ENCODE data around the gene ERVK3-1.
"Not testable (repeated sequence)": the region's sequence is repeated elsewhere in the genome, so short reads cannot be mapped to it uniquely, and the experiment has no call there.

The ERVK3-1 gene

DNA sequence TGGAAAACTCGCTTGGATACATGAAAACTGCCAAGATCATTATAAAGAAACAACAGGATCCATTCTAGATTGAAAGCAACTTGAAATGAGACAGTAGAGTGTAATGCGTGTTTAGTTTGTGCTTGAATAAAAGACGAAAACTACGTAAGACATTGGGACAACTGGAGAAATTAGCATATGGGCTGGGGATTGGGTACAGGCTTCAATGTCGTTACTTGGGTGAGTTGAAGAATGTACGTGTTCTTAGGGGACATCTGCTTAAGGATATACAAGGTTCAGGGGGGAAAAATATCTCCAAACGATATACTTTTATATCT lies 471 bp upstream of the ERVK3-1 start:
- TF ChIP-seq, protein P1, sequence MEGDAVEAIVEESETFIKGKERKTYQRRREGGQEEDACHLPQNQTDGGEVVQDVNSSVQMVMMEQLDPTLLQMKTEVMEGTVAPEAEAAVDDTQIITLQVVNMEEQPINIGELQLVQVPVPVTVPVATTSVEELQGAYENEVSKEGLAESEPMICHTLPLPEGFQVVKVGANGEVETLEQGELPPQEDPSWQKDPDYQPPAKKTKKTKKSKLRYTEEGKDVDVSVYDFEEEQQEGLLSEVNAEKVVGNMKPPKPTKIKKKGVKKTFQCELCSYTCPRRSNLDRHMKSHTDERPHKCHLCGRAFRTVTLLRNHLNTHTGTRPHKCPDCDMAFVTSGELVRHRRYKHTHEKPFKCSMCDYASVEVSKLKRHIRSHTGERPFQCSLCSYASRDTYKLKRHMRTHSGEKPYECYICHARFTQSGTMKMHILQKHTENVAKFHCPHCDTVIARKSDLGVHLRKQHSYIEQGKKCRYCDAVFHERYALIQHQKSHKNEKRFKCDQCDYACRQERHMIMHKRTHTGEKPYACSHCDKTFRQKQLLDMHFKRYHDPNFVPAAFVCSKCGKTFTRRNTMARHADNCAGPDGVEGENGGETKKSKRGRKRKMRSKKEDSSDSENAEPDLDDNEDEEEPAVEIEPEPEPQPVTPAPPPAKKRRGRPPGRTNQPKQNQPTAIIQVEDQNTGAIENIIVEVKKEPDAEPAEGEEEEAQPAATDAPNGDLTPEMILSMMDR (IDR thresholded peaks at IDR 0.05; ENCODE audit: low read depth, low read length) = no peak
- peak overlapping the region; percentile 86 for H3K4me3 ChIP-seq (ENCODE audit: low read depth, low read length)

DNA sequence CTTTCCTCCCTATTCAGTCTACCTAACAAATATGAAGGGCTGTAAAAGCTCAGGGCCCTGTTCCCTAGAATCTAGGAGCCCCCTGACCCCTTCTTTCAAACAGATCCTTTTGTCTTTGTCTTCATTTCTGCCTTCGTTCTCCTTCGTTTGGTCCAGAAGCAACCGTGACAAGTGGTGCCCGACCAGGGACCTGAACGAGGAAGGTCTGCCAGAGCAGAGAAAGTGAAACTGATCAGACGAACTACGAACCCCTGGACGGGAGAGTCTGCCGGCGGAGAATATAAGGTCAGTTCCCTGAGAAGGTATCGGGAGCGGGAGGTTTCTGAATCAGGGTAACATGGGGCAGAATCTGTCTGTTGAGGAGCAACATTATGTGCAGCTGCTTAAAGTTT lies 751 bp downstream of the ERVK3-1 start:
- TF ChIP-seq, protein P1 (IDR thresholded peaks at IDR 0.05; ENCODE audit: low read depth, low read length) = no peak
- H3K4me3 ChIP-seq (ENCODE audit: low read depth, low read length) = peak overlapping the region; percentile 86

DNA sequence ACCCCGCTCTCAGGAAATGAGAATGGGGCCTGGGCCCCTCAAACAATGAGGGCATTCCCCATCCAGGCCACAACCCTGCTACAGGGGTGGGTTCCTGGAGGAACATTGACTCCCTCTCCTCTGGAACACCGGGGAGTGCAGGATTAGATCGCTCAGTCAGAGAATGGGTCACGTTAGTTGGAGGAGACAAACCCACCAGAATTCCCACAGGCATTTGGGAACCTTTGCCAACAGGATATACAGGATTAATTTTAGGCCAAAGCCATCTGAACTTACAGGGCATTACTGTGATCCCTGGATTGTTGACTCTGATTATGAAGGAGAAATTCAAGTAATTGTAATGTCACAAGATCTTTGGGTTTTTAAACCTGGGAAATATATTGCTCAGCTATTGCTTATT lies 2.6 kb downstream of the ERVK3-1 start:
- H3K4me3 ChIP-seq (ENCODE audit: low read depth, low read length) = no peak overlapping the region
- TF ChIP-seq, protein P1 (IDR thresholded peaks at IDR 0.05; ENCODE audit: low read depth, low read length) = no peak

DNA sequence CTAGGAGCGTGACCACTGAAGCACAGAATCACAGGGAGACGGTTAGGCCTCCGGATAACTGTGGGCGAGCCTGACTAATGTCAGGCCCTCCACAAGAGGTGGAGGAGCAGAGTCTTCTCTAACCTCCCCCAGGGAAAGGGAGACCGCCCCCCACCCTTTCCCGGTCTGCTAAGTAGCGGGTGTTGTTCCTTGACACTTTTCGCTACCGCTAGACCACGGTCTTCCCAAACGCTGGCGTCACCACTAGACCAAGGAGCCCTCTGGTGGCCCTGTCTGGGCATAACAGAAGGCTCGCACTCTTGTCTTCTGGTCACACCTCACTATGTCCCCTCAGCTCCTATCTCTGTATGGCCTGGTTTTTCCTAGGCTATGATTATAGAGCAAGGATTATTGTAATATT lies 5.5 kb downstream of the ERVK3-1 start:
- H3K4me3 ChIP-seq (ENCODE audit: low read depth, low read length) = not testable (repeated sequence)
- TF ChIP-seq, protein P1 (IDR thresholded peaks at IDR 0.05; ENCODE audit: low read depth, low read length) = 0 out of 2 replicates have a peak, but pooled peaks have one; percentile 14

DNA sequence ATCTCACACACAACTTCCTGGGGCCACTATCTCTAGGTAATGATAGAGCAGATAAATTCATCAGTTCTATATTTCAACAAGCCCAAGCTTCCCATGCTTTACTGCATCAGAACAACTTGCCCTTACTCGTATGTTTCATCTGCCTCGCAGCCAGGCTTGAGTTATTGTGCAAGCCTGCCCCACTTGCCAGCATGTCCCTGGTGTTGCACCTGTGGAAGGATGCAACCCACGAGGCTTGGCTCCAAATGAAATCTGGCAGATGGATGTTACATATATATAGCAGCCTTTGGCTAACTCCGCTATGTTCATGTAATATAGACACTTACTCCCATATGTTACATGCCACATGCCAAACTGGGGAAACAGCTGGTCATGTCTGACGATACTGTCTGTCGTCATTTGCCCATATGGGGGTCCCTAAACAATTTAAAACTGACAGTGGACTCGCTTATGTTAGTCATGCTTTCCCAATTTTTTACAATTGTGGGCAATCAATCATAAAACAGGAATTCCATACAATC lies 6.2 kb downstream of the ERVK3-1 start:
- H3K4me3 ChIP-seq (ENCODE audit: low read depth, low read length) = no peak overlapping the region
- TF ChIP-seq, protein P1 (IDR thresholded peaks at IDR 0.05; ENCODE audit: low read depth, low read length) = no peak

DNA sequence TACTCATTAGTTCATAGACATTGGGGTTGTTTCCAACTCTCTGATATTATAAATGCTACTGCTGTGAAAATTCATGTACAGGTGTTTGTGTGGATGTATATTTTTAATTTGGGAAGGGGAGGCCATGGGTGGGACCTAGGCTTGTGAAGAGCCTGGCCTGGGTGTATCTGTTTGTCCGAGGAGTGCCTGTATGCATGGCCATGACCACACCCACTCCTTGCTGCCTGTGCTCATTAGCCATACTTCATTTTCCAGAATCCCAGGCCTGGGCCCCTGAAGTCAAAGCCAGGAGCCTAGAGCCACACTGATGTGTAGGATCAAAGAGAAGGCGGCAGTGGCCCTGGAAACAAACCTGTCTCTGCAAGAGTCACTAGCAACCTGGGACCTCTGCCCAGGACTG lies 10.4 kb downstream of the ERVK3-1 start:
- TF ChIP-seq, protein P1 (IDR thresholded peaks at IDR 0.05; ENCODE audit: low read depth, low read length) = no peak
- H3K4me3 ChIP-seq (ENCODE audit: low read depth, low read length) = no peak overlapping the region

DNA sequence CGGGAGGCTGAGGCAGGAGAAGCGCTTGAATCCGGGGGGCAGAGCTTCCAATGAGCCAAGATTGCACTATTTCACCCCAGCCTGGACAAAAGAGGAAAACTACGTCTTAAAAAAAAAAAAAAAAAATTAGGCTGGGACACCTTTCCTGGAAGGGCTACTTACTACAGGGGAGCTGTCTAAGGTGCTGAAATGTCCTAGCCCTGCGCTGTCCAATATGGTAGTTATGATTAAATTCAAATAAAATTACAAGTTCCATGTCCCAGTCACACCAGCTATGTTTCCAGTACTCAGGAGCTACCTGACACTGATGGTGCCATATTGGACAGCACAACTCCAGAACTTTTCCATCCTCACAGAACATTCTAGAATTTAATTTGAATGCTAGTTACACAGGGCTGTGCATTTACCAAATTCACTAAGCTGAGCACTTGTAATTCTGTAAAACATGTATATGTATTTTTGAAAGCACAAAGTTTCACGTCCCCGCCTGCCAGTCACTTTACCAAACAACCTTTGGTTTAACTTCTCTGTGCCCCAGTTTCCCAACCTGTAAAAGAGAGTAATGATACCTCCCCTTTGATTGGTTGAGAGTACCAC lies 12.4 kb downstream of the ERVK3-1 start:
- TF ChIP-seq, protein P1 (IDR thresholded peaks at IDR 0.05; ENCODE audit: low read depth, low read length) = no peak
- H3K4me3 ChIP-seq (ENCODE audit: low read depth, low read length) = no peak overlapping the region
